ENCODE results near the gene MCC. TPM values are rescaled to one million over a fixed set of nuclear protein-coding genes. Genes with fewer than 3 reads are reported as not detected.

The MCC gene
- total and polyA plus RNA-seq, 2 donors (not counting 1 experiment from before 2014, with no cell fraction given): 0.09 to 0.32 TPM

- no peaks in the 10 kb centered on the region for H3K36me3 ChIP-seq (replicated peaks in 1 of 2; ENCODE audit: control extremely low read depth in 1 of 2, control insufficient read depth in 1 of 2, extremely low read depth in 1 of 2, insufficient read depth in 2 of 2, low read length in 1 of 2)
- Mint-ChIP-seq H3K4me3 (peak overlapping the region; percentile 97), H3K4me1 (peaks cover 35% of the 10 kb centered on the region), H3K9me3 (ENCODE audit: insufficient read depth) (no peaks in the 10 kb centered on the region), H3K27ac (no peak overlapping the region), H3K27me3 (no peaks in the 10 kb centered on the region)
- no peak overlapping the region for H3K27ac ChIP-seq (ENCODE audit: low read length in 2 of 2)
- peak overlapping the region; percentile 96 for H2AFZ ChIP-seq (ENCODE audit: insufficient read depth, low read depth, low read length, poor library complexity, severe bottlenecking)
- WGBS (ENCODE audit: insufficient coverage): 100% methylated on average over 1 of the region's 1 CpG
- H3K79me2 ChIP-seq (ENCODE audit: control insufficient read depth, insufficient read depth, low read length): peaks cover 54% of the 10 kb centered on the region
- ATAC-seq (ENCODE audit: low read depth) (no peak), DNase-seq (no peak)
- intact Hi-C loops (cut with micrococcal nuclease): loop anchor here (5.0 to 10.0 kb wide), 4 partner anchors 558 to 1463 kb away; partner anchors contain the start of genes EPB41L4A, NREP and STARD4
- peaks cover 6% of the 10 kb centered on the region for H4K20me1 ChIP-seq (ENCODE audit: control insufficient read depth, insufficient read depth, low read length, poor library complexity, severe bottlenecking)
- H3K4me3 ChIP-seq (ENCODE audit: control extremely low read depth in 1 of 5, extremely low read depth in 1 of 5, insufficient read depth in 1 of 5, low read depth in 2 of 5, low read length in 4 of 5): no peak overlapping the region
- no peak for TF ChIP-seq CTCF (IDR thresholded peaks at IDR 0.05)
- TF ChIP-seq EZH2 (IDR thresholded peaks at IDR 0.05; ENCODE audit: borderline replicate concordance, insufficient read depth, low read depth, low read length, poor library complexity, severe bottlenecking): no peak
- POLR2A ChIA-PET: no interaction called here
- no peak overlapping the region for H3K4me2 ChIP-seq (replicated peaks; ENCODE audit: low read depth, low read length, poor library complexity, severe bottlenecking)
- CTCF ChIA-PET: interaction anchor here (1.2 to 4.4 kb wide), 3 partner anchors 48 to 800 kb away, joined by 3 to 41 read pairs (median 7); partner anchors contain the start of gene REEP5
- H3K27me3 ChIP-seq (replicated peaks in 1 of 4; ENCODE audit: control extremely low read depth in 1 of 4, control insufficient read depth in 3 of 4, insufficient read depth in 4 of 4, low read length in 3 of 4): no peaks in the 10 kb centered on the region
- peaks cover 19 to 28% of the 10 kb centered on the region in 2 donors for H3K4me1 ChIP-seq (ENCODE audit: control insufficient read depth in 2 of 2, insufficient read depth in 2 of 2, low read length in 2 of 2)
- no peak overlapping the region for H3K9ac ChIP-seq (ENCODE audit: low read length)
- H3K9me3 ChIP-seq (ENCODE audit: control extremely low read depth in 1 of 3, control insufficient read depth in 2 of 3, insufficient read depth in 1 of 3, low read length in 2 of 3): no peaks in the 10 kb centered on the region
Observed at GRCh38 chr5:112974901-112975300, 513.4 kb downstream of the MCC start.

- Mint-ChIP-seq H3K27ac (no peak overlapping the region), H3K27me3 (no peaks in the 10 kb centered on the region), H3K9me3 (ENCODE audit: insufficient read depth) (no peaks in the 10 kb centered on the region), H3K4me1 (peaks cover 33% of the 10 kb centered on the region), H3K4me3 (no peak overlapping the region)
- ATAC-seq (ENCODE audit: low read depth) (no peak), DNase-seq (no peak)
- TF ChIP-seq CTCF (IDR thresholded peaks at IDR 0.05): no peak
- TF ChIP-seq EZH2 (IDR thresholded peaks at IDR 0.05; ENCODE audit: borderline replicate concordance, insufficient read depth, low read depth, low read length, poor library complexity, severe bottlenecking): no peak
- Histone ChIP-seq H3K27ac (ENCODE audit: low read length in 2 of 2) (no peak overlapping the region), H3K36me3 (replicated peaks in 1 of 2; ENCODE audit: control extremely low read depth in 1 of 2, control insufficient read depth in 1 of 2, extremely low read depth in 1 of 2, insufficient read depth in 2 of 2, low read length in 1 of 2) (no peaks in the 10 kb centered on the region), H3K4me2 (replicated peaks; ENCODE audit: low read depth, low read length, poor library complexity, severe bottlenecking) (no peak overlapping the region), H3K4me1 (ENCODE audit: control insufficient read depth in 2 of 2, insufficient read depth in 2 of 2, low read length in 2 of 2) (peaks cover 19 to 21% of the 10 kb centered on the region in 2 donors), H3K79me2 (ENCODE audit: control insufficient read depth, insufficient read depth, low read length) (peaks cover 44% of the 10 kb centered on the region), H3K9me3 (ENCODE audit: control extremely low read depth in 1 of 3, control insufficient read depth in 2 of 3, insufficient read depth in 1 of 3, low read length in 2 of 3) (no peaks in the 10 kb centered on the region), H3K27me3 (replicated peaks in 1 of 4; ENCODE audit: control extremely low read depth in 1 of 4, control insufficient read depth in 3 of 4, insufficient read depth in 4 of 4, low read length in 3 of 4) (no peaks in the 10 kb centered on the region), H2AFZ (ENCODE audit: insufficient read depth, low read depth, low read length, poor library complexity, severe bottlenecking) (no peak overlapping the region), H3K4me3 (ENCODE audit: control extremely low read depth in 1 of 5, extremely low read depth in 1 of 5, insufficient read depth in 1 of 5, low read depth in 2 of 5, low read length in 4 of 5) (no peak overlapping the region), H4K20me1 (ENCODE audit: control insufficient read depth, insufficient read depth, low read length, poor library complexity, severe bottlenecking) (no peaks in the 10 kb centered on the region), H3K9ac (ENCODE audit: low read length) (no peak overlapping the region)
- 100% methylated on average over 1 of the region's 1 CpG for WGBS (ENCODE audit: insufficient coverage)
- POLR2A ChIA-PET: no interaction called here
- intact Hi-C loops (cut with micrococcal nuclease): loop anchor here (10.0 kb wide), 1 partner anchor 809 kb away; no protein-coding TSS in a partner anchor
- CTCF ChIA-PET: interaction anchor here (0.9 to 4.4 kb wide), 2 partner anchors 52 to 113 kb away, joined by 3 to 41 read pairs; partner anchors contain the start of genes REEP5 and SRP19
Observed at GRCh38 chr5:112973904-112974303, 514.3 kb downstream of the MCC start.

All from B cell (primary cell).